COLO668 (cell line): ENCODE data around the gene CALB2.
"Not testable (repeated sequence)": the region's sequence is repeated elsewhere in the genome, so short reads cannot be mapped to it uniquely, and the experiment has no call there.

ENCODE experiments used
- DNase-seq: peaks from one replicate; lab custom pipeline; 2025; ENCODE audit not compliant: unreplicated experiment; lab: John Stamatoyannopoulos, UW

CALB2 gene

GRCh38 chr16:71352466-71352865, 6.1 kb upstream of the CALB2 start:
- DNase-seq: no peak

- no peak for DNase-seq
Observed at GRCh38 chr16:71352963-71353460, 5.5 kb upstream of the CALB2 start.

- DNase-seq: no peak
Observed at GRCh38 chr16:71353736-71354135, 4.8 kb upstream of the CALB2 start.

- DNase-seq: no peak
Observed at GRCh38 chr16:71354156-71354555, 4.4 kb upstream of the CALB2 start.

- DNase-seq: no peak
Observed at GRCh38 chr16:71356051-71356740, 2.3 kb upstream of the CALB2 start.

GRCh38 chr16:71356936-71357335, 1.6 kb upstream of the CALB2 start:
- DNase-seq: not testable (repeated sequence)

GRCh38 chr16:71357681-71358080, 842 bp upstream of the CALB2 start:
- peak; percentile 49 for DNase-seq

- no peak for DNase-seq
Observed at GRCh38 chr16:71359431-71359830, 908 bp downstream of the CALB2 start.

GRCh38 chr16:71360378-71360777, 1.9 kb downstream of the CALB2 start:
- no peak for DNase-seq

- DNase-seq: no peak
Observed at GRCh38 chr16:71364133-71364681, 5.7 kb downstream of the CALB2 start.

GRCh38 chr16:71365021-71365420, 6.5 kb downstream of the CALB2 start:
- DNase-seq: no peak

GRCh38 chr16:71367241-71367976, 8.9 kb downstream of the CALB2 start:
- peak; percentile 77 for DNase-seq

- no peak for DNase-seq
Observed at GRCh38 chr16:71368958-71369357, 10.4 kb downstream of the CALB2 start.

- DNase-seq: no peak
Observed at GRCh38 chr16:71369494-71369893, 11.0 kb downstream of the CALB2 start.

- DNase-seq: no peak
Observed at GRCh38 chr16:71371237-71371636, 12.7 kb downstream of the CALB2 start.

GRCh38 chr16:71373073-71373472, 14.6 kb downstream of the CALB2 start:
- DNase-seq: peak; percentile 7

- no peak for DNase-seq
Observed at GRCh38 chr16:71376465-71377157, 18.1 kb downstream of the CALB2 start.

GRCh38 chr16:71379711-71380110, 21.2 kb downstream of the CALB2 start:
- DNase-seq: no peak

- DNase-seq: no peak
Observed at GRCh38 chr16:71380831-71381230, 22.3 kb downstream of the CALB2 start.

GRCh38 chr16:71383054-71383773, 24.7 kb downstream of the CALB2 start:
- no peak for DNase-seq
